ENCODE data around the gene NEDD4.

GRCh38 chr15:55858661-55859060 lies 134.8 kb downstream of the NEDD4 start:
- TF ChIP-seq TAF1 (IDR thresholded peaks at IDR 0.05; ENCODE audit: borderline replicate concordance, low read depth, low read length) (no peak), POLR2A (IDR thresholded peaks at IDR 0.05; ENCODE audit: low read depth, low read length) (no peak), POLR2AphosphoS5 (IDR thresholded peaks at IDR 0.05; ENCODE audit: low read depth, low read length) (no peak)
